ENCODE results near the gene PSRC1.

- no peak for TF ChIP-seq CTCF (IDR thresholded peaks at IDR 0.05; ENCODE audit: extremely low read depth in 1 of 2, insufficient read depth in 1 of 2, low read depth in 1 of 2, low read length in 2 of 2)
- TF ChIP-seq POLR2A (IDR thresholded peaks at IDR 0.05; ENCODE audit: low read depth, low read length) = no peak
- no peak for TF ChIP-seq JUN (IDR thresholded peaks at IDR 0.05; ENCODE audit: borderline replicate concordance, insufficient read depth, insufficient read length, low read depth)
- TF ChIP-seq GATA2 (IDR thresholded peaks at IDR 0.05; ENCODE audit: insufficient read depth, insufficient read length, low read depth, low read length) = no peak
- no peak for TF ChIP-seq POLR2AphosphoS5 (IDR thresholded peaks at IDR 0.05; ENCODE audit: insufficient read depth, low read depth, low read length)
- TF ChIP-seq, protein P1, sequence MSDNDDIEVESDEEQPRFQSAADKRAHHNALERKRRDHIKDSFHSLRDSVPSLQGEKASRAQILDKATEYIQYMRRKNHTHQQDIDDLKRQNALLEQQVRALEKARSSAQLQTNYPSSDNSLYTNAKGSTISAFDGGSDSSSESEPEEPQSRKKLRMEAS (IDR thresholded peaks at IDR 0.05; ENCODE audit: insufficient read depth, insufficient read length) = no peak
- TF ChIP-seq EZH2 (IDR thresholded peaks at IDR 0.05; ENCODE audit: borderline replicate concordance, low read depth, low read length, severe bottlenecking) = no peak
- no peak for TF ChIP-seq MYC (IDR thresholded peaks at IDR 0.05; ENCODE audit: low read depth, low read length)
These were observed 27.8 kb downstream of the PSRC1 start for GRCh38 chr1:109255097-109255651.

Data from endothelial cell of umbilical vein (primary cell).